A549 (cell line): ENCODE results near the gene GPR35. TPM values are rescaled to one million over a fixed set of nuclear protein-coding genes. Genes with fewer than 3 reads are reported as not detected.

Experiments used
- ATAC-seq, 2 experiments: fragments of 200-7000 bp in 1 of 2; fragments of >200 bp in 1 of 2; cut with Nextera tagmentation in 1 of 2; cut with Tn5 transposase in 1 of 2; 3 replicates each; pipeline versions ENCODE4 v1.8.0 to v1.9.1; 2018 to 2020; ENCODE audit warnings: mild to moderate bottlenecking in 1 of 2, moderate library complexity in 1 of 2
- CTCF ChIA-PET: fragments of 300-600 bp; sonication (Branson Sonifier 250); formaldehyde crosslinking; extraction: SDS; loops from one replicate; lab custom pipeline; 2021; ENCODE audit warnings: antibody characterized with exemption, inconsistent platforms; lab: Yijun Ruan, JAX
- POLR2A ChIA-PET: fragments of 350-600 bp; formaldehyde crosslinking; extraction: SDS; loops from one replicate; lab custom pipeline; 2021; ENCODE audit warnings: antibody characterized with exemption, inconsistent platforms; lab: Yijun Ruan, JAX
- DNase-seq, 2 experiments: peaks; one replicate each; pipeline versions ENCODE4 v3.0.0 to v3.0.0-alpha.2; 2011 to 2016; ENCODE audit warnings: low read depth in 1 of 2, low spot score in 1 of 2
- FAIRE-seq: peaks from 2 replicates; lab custom pipeline; 2011; peaks lifted over from hg19 to GRCh38; lab: Jason Lieb, UNC
- H3K27ac ChIP-seq, 2 experiments: fragments of >200 bp; sonication (Bioruptor Twin); formaldehyde crosslinking; 3 replicates each; pipeline ENCODE4 v1.5.1; 2016 to 2017
- H3K4me1 ChIP-seq: fragments of >200 bp; sonication (Bioruptor Twin); formaldehyde crosslinking; 3 replicates; pipeline ENCODE4 v1.6.1; 2016
- H3K4me2 ChIP-seq: fragments of >200 bp; sonication (Bioruptor Twin); formaldehyde crosslinking; 3 replicates; pipeline ENCODE4 v1.6.1; 2016
- H3K4me3 ChIP-seq: fragments of >200 bp; sonication (Bioruptor Twin); formaldehyde crosslinking; 3 replicates; pipeline ENCODE4 v1.5.1; 2016
- H3K9me3 ChIP-seq: fragments of >200 bp; sonication (Bioruptor Twin); formaldehyde crosslinking; 3 replicates; pipeline ENCODE4 v1.6.1; 2016
- CBX8 ChIP-seq: fragments of 200-600 bp; sonication (generic); IDR thresholded peaks from 2 replicates; pipeline ENCODE4 v1.6.1; 2016
- CHD4 ChIP-seq: fragments of 200-600 bp; sonication (generic); IDR thresholded peaks from 2 replicates; pipeline ENCODE4 v1.6.1; 2016; ENCODE audit warnings: antibody characterized with exemption, mild to moderate bottlenecking, borderline replicate concordance
- E2F6 ChIP-seq: IDR thresholded peaks from 2 replicates; pipeline ENCODE4 v1.6.1; 2012; ENCODE audit warnings: low read depth, borderline replicate concordance
- EHF ChIP-seq: fragments of 250-450 bp; sonication (Bioruptor Pico); IDR thresholded peaks from 2 replicates; pipeline ENCODE4 v1.5.0; 2020; ENCODE audit warnings: mild to moderate bottlenecking
- FOSB ChIP-seq: fragments of 250-450 bp; sonication (Bioruptor Pico); IDR thresholded peaks from 2 replicates; pipeline ENCODE4 v1.5.0; 2020; ENCODE audit warnings: mild to moderate bottlenecking, moderate library complexity
- FOSL2 ChIP-seq, 2 experiments: fragments of 450-650 bp in 1 of 2; fragments of >200 bp in 1 of 2; sonication (Bioruptor Twin) in 1 of 2; formaldehyde crosslinking; IDR thresholded peaks; 2 replicates each; pipeline versions ENCODE4 v1.5.0 to v1.6.1; 2016 to 2020; ENCODE audit warnings: mild to moderate bottlenecking in 1 of 2, moderate library complexity in 1 of 2
- GATA3 ChIP-seq: IDR thresholded peaks from 2 replicates; pipeline ENCODE4 v1.6.1; 2012; ENCODE audit warnings: borderline replicate concordance
- HEYL ChIP-seq: fragments of 250-450 bp; sonication (Bioruptor Pico); IDR thresholded peaks from 2 replicates; pipeline ENCODE4 v1.8.0; 2021; ENCODE audit warnings: mild to moderate bottlenecking, moderate library complexity
- HOXA7 ChIP-seq: fragments of 250-450 bp; sonication (Bioruptor Pico); IDR thresholded peaks from 2 replicates; pipeline ENCODE4 v1.5.0; 2020; ENCODE audit warnings: mild to moderate bottlenecking, moderate library complexity
- HOXB5 ChIP-seq: fragments of 250-450 bp; sonication (Bioruptor Pico); IDR thresholded peaks from 2 replicates; pipeline ENCODE4 v1.5.0; 2020; ENCODE audit warnings: mild to moderate bottlenecking, moderate library complexity
- KDM1A ChIP-seq: fragments of 200-600 bp; sonication (generic); IDR thresholded peaks from 2 replicates; pipeline ENCODE4 v1.6.1; 2016; ENCODE audit warnings: low read depth, mild to moderate bottlenecking
- KDM5A ChIP-seq: fragments of 200-600 bp; sonication (generic); IDR thresholded peaks from 2 replicates; pipeline ENCODE4 v1.6.1; 2016; ENCODE audit warnings: antibody characterized with exemption, mild to moderate bottlenecking
- MAZ ChIP-seq: fragments of 150-350 bp; IDR thresholded peaks from 2 replicates; pipeline ENCODE4 v1.6.1; 2014; ENCODE audit warnings: antibody characterized with exemption, low read depth, low read length, borderline replicate concordance
- MYC ChIP-seq: IDR thresholded peaks from 2 replicates; pipeline ENCODE4 v1.6.1; 2012; ENCODE audit warnings: mild to moderate bottlenecking, inconsistent platforms, low read length, improper control_type of control experiment, borderline replicate concordance
- NPAS2 ChIP-seq: fragments of 250-450 bp; sonication (Bioruptor Pico); IDR thresholded peaks from 2 replicates; pipeline ENCODE4 v1.8.0; 2022; ENCODE audit warnings: mild to moderate bottlenecking, moderate library complexity, borderline replicate concordance
- NR3C1 ChIP-seq: fragments of >200 bp; sonication (Bioruptor Twin); formaldehyde crosslinking; IDR thresholded peaks from 3 replicates; pipeline ENCODE4 v1.6.1; 2017
- PBX3 ChIP-seq: IDR thresholded peaks from 2 replicates; pipeline ENCODE4 v1.6.1; 2012
- POLR2AphosphoS2 ChIP-seq: conservative IDR thresholded peaks from 2 replicates; pipeline ENCODE4 v1.6.1; 2012; ENCODE audit warnings: low read length, improper control_type of control experiment, inconsistent platforms
- RAD21 ChIP-seq, 2 experiments: fragments of >200 bp in 1 of 2; sonication (Bioruptor Twin) in 1 of 2; formaldehyde crosslinking in 1 of 2; IDR thresholded peaks in 1 of 2; conservative IDR thresholded peaks in 1 of 2; 2 replicates in 1 of 2; 3 replicates in 1 of 2; pipeline ENCODE4 v1.6.1; 2012 to 2018; ENCODE audit warnings: inconsistent platforms in 1 of 2
- RCOR1 ChIP-seq: fragments of 150-350 bp; IDR thresholded peaks from 2 replicates; pipeline ENCODE4 v1.6.1; 2014; ENCODE audit warnings: antibody characterized with exemption, low read length, low read depth
- RNF2 ChIP-seq: fragments of 200-600 bp; sonication (generic); IDR thresholded peaks from 2 replicates; pipeline ENCODE4 v1.6.1; 2016; ENCODE audit warnings: low read depth, mild to moderate bottlenecking, antibody characterized with exemption, moderate library complexity, borderline replicate concordance
- SMC3 ChIP-seq: fragments of >200 bp; sonication (Bioruptor Twin); formaldehyde crosslinking; IDR thresholded peaks from 3 replicates; pipeline ENCODE4 v1.6.1; 2018; ENCODE audit warnings: inconsistent platforms
- ZC3H11A ChIP-seq: fragments of 450-650 bp; IDR thresholded peaks from 2 replicates; pipeline ENCODE4 v1.6.1; 2014; ENCODE audit warnings: antibody characterized with exemption, mild to moderate bottlenecking
- ZFP36 ChIP-seq: fragments of 450-650 bp; IDR thresholded peaks from 2 replicates; pipeline ENCODE4 v1.6.1; 2014; ENCODE audit warnings: borderline replicate concordance; ENCODE audit not compliant: partially characterized antibody
- WGBS: methylation state at CpG from one replicate; pipeline ENCODE4 v1.1.6; 2017; ENCODE audit errors: missing lambda C conversion rate; 5-methylcytosine and 5-hydroxymethylcytosine counted together
- polyA minus RNA-seq: library from RNA; depleted of rRNA, polyadenylated mRNA; stranded (reverse); fragments of >200 nt; gene quantifications from 2 replicates; pipeline ENCODE4 v1.2.3, GENCODE V29; 2011; rRNA and poly(A)+ RNA removed
- polyA plus RNA-seq, 4 experiments: library from polyadenylated mRNA; depleted of rRNA in 3 of 4; stranded (reverse); fragments of >200 nt; fragmentation: RNase III in 1 of 4; extraction: RNeasy Plus Mini Kit Qiagen cat#74134 plus additional on column Dnase treatment in 1 of 4; gene quantifications; 2 replicates in 3 of 4; 3 replicates in 1 of 4; pipeline ENCODE4 v1.2.3, GENCODE V29; 2011 to 2017
- TF ChIP-seq, protein P1 (sequence below): fragments of 450-650 bp; IDR thresholded peaks from 2 replicates; pipeline ENCODE4 v1.6.1; 2014; ENCODE audit warnings: antibody characterized with exemption

GPR35 gene, protein sequence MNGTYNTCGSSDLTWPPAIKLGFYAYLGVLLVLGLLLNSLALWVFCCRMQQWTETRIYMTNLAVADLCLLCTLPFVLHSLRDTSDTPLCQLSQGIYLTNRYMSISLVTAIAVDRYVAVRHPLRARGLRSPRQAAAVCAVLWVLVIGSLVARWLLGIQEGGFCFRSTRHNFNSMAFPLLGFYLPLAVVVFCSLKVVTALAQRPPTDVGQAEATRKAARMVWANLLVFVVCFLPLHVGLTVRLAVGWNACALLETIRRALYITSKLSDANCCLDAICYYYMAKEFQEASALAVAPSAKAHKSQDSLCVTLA
- polyA plus RNA-seq (2011; rRNA removed), result 0.65 and 1.3 TPM in 2 replicates
- polyA plus RNA-seq (2012; cell fraction: cytosol; rRNA removed), result 1.2 and 1.6 TPM in 2 replicates
- polyA plus RNA-seq (2012; cell fraction: nucleus; rRNA removed), result 9.5 and 11.4 TPM in 2 replicates
- polyA plus RNA-seq (2017; fragmentation: RNase III; extraction: RNeasy Plus Mini Kit Qiagen cat#74134 plus additional on column Dnase treatment), result 0.79 to 1.0 TPM (median 0.90 TPM) in 3 replicates
- polyA minus RNA-seq, result 0.70 and 1.1 TPM in 2 replicates

- FAIRE-seq, result no peak
- ATAC-seq, result peak; percentile 31 to 64
These were observed at the start of gene GPR35 for GRCh38 chr2:240624950-240625621. Gene GPR35, plus strand, starts transcription at chr2:240625480. Its CDS starts 4,473 bp downstream, at chr2:240629953.

GRCh38 chr2:240576036-240576435 is 49.2 kb upstream of the GPR35 start:
- FAIRE-seq, result no peak
- DNase-seq, result no peak
- 80% methylated on average over 6 of the region's 6 CpGs for WGBS
- H3K4me2 ChIP-seq, result no peak overlapping the region
- peaks cover 23% of the 10 kb centered on the region for H3K4me1 ChIP-seq
- H3K9me3 ChIP-seq, result no peaks in the 10 kb centered on the region
- no peak overlapping the region for H3K27ac ChIP-seq
- ChIA-PET CTCF (interaction anchor here (0.6 to 7.3 kb wide), 3 partner anchors 10 to 15 kb away, joined by 3 to 76 read pairs (median 6); partner anchors contain the start of gene CAPN10), POLR2A (interaction anchor here (3.4 kb wide), 1 partner anchor 10 kb away, joined by 9 read pairs; the partner anchor contains the start of gene CAPN10)
- no peak overlapping the region for H3K4me3 ChIP-seq
- no peak for ATAC-seq
- TF ChIP-seq E2F6 (no peak), PBX3 (no peak), CBX8 (no peak), SMC3 (no peak), MAZ (no peak), HOXB5 (CRISPR knock-in tag) (no peak)

More at GRCh38 chr2:240624950-240625621, at the start of gene GPR35:
- no peak within 1 kb of the TSS for H3K27ac ChIP-seq
- no peaks in the 10 kb centered on the region for H3K9me3 ChIP-seq
- TF ChIP-seq, protein P1, sequence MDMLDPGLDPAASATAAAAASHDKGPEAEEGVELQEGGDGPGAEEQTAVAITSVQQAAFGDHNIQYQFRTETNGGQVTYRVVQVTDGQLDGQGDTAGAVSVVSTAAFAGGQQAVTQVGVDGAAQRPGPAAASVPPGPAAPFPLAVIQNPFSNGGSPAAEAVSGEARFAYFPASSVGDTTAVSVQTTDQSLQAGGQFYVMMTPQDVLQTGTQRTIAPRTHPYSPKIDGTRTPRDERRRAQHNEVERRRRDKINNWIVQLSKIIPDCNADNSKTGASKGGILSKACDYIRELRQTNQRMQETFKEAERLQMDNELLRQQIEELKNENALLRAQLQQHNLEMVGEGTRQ, result no peak
- TF ChIP-seq KDM1A (no peak), RNF2 (no peak), ZC3H11A (no peak), FOSB (CRISPR knock-in tag) (no peak), MYC (no peak), HEYL (CRISPR knock-in tag) (no peak), HOXA7 (CRISPR knock-in tag) (no peak), POLR2AphosphoS2 (no peak), CHD4 (no peak), EHF (no peak), RCOR1 (no peak), NR3C1 (no peak), HOXB5 (CRISPR knock-in tag) (no peak), ZFP36 (no peak), GATA3 (no peak), KDM5A (no peak), RAD21 (conservative IDR thresholded peaks at IDR 0.05 in 1 of 2, IDR thresholded peaks at IDR 0.05 in 1 of 2) (no peak), NPAS2 (CRISPR knock-in tag) (no peak), FOSL2 (IDR thresholded peaks at IDR 0.05) (no peak), FOSL2 (CRISPR knock-in tag; IDR thresholded peaks at IDR 0.05) (no peak)
- ChIA-PET CTCF (no interaction called here), POLR2A (no interaction called here)
- H3K4me2 ChIP-seq, result no peak within 1 kb of the TSS
- DNase-seq, result peak in 1 of 2 experiments; percentile 26
- H3K4me3 ChIP-seq, result no peak within 1 kb of the TSS
- 64% methylated on average over 17 of the region's 23 CpGs for WGBS
- no peaks in the 10 kb centered on the region for H3K4me1 ChIP-seq
